Stimulated activated CD8-positive, alpha-beta memory T cell treated with anti-CD3 and anti-CD28 coated beads, Interleukin-7, amount 100 ng/mL, for 48 hours (primary cell): ENCODE results near the gene CACNA1B.

Source experiments
- DNase-seq, 2 donors: peaks; one replicate each; pipeline ENCODE4 v3.0.0-alpha.2; 2020; ENCODE audit warnings: low read depth in 1 of 2; ENCODE audit errors: extremely low read depth in 1 of 2

The CACNA1B gene

GRCh38 chr9:137978262-137978714, 100.7 kb downstream of the CACNA1B start:
- no peak for DNase-seq

- DNase-seq = no peak
Observed at GRCh38 chr9:137982200-137982599, 104.6 kb downstream of the CACNA1B start.

- no peak for DNase-seq
Observed at GRCh38 chr9:137984005-137984404, 106.4 kb downstream of the CACNA1B start.

GRCh38 chr9:137984520-137985257, 107.1 kb downstream of the CACNA1B start:
- DNase-seq = no peak

- no peak for DNase-seq
Observed at GRCh38 chr9:137985637-137986071, 108.1 kb downstream of the CACNA1B start.

GRCh38 chr9:137986268-137987099, 108.9 kb downstream of the CACNA1B start:
- DNase-seq = no peak

GRCh38 chr9:137987244-137988030, 109.9 kb downstream of the CACNA1B start:
- no peak for DNase-seq

GRCh38 chr9:137988051-137988450, 110.5 kb downstream of the CACNA1B start:
- no peak for DNase-seq

- DNase-seq = no peak
Observed at GRCh38 chr9:137988701-137989100, 111.1 kb downstream of the CACNA1B start.

- DNase-seq = no peak
Observed at GRCh38 chr9:137989156-137989555, 111.6 kb downstream of the CACNA1B start.

GRCh38 chr9:137989999-137990715, 112.6 kb downstream of the CACNA1B start:
- DNase-seq = no peak

GRCh38 chr9:138003485-138004190, 126.1 kb downstream of the CACNA1B start:
- no peak for DNase-seq

GRCh38 chr9:138006576-138007233, 129.1 kb downstream of the CACNA1B start:
- DNase-seq = no peak

GRCh38 chr9:138007566-138007917, 130.0 kb downstream of the CACNA1B start:
- no peak for DNase-seq

GRCh38 chr9:138007918-138008841, 130.6 kb downstream of the CACNA1B start:
- DNase-seq = no peak

GRCh38 chr9:138009016-138009802, 131.6 kb downstream of the CACNA1B start:
- DNase-seq = no peak

- no peak for DNase-seq
Observed at GRCh38 chr9:138009803-138010690, 132.5 kb downstream of the CACNA1B start.
